ENCODE results near the gene OR2A42.
A peak's percentile ranks its signal among the peaks of the same experiment; 100 is the strongest.
"Not testable (repeated sequence)": the region's sequence is repeated elsewhere in the genome, so short reads cannot be mapped to it uniquely, and the experiment has no call there.

Gene OR2A42

GRCh38 chr7:144178380-144179164 is 60.8 kb downstream of the OR2A42 start:
- H3K27ac ChIP-seq, result not testable (repeated sequence)
- peak; percentile 98 for TF ChIP-seq CTCF (IDR thresholded peaks at IDR 0.05)
